GM21515 (cell line): ENCODE data around the gene MRPL33.
A peak's percentile ranks its signal among the peaks of the same experiment; 100 is the strongest.

ENCODE experiments used
- ATAC-seq: cut with Tn5 transposase; IDR thresholded peaks from one replicate; pipeline ENCODE4 v1.9.1; 2021; ENCODE audit not compliant: unreplicated experiment

The MRPL33 gene

GRCh38 chr2:27771548-27772335 is at the start of gene MRPL33:
Gene MRPL33, plus strand, starts transcription at chr2:27771719. Its CDS starts 59 bp downstream, at chr2:27771778.
- peak; percentile 92 for ATAC-seq

DNA sequence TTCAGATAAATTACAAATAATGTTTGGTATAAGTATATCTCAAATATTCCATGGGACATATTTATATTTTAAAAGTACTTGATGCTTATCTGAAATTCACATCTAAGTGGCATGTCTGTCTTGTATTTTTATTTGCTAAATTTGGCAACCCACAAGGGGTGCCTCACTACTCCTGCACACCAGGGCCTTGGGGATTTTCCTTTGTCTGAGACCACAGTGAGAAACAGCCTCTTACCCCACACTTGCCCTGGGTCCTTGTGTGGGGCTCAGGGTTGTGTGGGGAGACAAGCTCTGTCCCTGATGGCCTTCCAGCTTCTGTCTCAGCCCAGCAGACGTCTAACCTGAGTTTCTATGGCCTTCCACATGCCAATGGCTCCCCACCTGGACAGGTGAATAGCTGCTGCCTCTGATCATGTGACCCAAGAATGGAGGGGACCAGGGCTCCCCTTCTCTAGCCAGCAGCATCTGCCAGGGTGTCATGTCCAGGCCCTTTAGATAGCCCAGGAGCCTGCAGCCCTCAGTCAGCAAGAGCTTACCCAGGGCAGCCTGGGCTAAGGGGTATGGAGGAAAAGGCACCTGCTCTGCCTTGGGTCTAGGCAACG is 49.5 kb upstream of the MRPL33 start:
- no peak for ATAC-seq

DNA sequence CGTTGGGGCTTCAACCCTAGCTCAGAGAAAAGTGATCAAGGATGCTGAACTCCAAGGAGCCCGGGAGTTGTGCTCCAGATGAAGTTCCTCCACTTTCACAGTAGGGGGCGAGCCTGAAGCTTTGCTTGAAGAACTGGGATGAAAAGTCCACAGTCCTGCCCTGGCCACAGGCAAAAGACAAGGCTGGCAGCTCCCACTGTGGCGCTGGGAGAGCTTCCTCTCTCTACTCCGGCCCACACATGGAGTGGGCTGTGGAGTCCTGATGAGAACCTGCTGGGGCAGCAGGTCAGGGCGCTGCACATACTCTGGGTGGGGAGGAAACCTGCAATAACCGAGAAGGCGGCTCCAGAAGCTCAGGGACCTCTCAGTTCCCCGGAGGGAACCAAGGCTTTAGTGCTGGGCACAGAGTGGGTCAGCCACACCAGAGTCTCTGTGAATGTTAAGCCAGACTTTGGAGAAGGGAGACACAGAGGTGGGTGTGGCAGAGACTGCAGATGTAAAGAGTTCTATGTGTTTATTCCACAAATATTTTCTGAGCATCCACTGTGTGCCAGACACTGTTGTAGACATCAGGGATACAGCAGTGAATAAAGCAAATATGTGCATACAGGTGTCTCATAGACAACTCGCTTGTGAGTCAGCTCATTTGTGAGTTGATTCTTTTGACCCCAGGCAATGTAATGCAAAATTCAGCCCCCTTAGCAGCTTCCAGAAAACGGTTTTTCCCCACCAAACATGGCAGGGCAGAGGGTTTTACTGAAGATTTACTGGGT is 48.0 kb upstream of the MRPL33 start:
- ATAC-seq: no peak

- ATAC-seq: no peak
These were observed 47.3 kb upstream of the MRPL33 start for GRCh38 chr2:27724191-27724590.

DNA sequence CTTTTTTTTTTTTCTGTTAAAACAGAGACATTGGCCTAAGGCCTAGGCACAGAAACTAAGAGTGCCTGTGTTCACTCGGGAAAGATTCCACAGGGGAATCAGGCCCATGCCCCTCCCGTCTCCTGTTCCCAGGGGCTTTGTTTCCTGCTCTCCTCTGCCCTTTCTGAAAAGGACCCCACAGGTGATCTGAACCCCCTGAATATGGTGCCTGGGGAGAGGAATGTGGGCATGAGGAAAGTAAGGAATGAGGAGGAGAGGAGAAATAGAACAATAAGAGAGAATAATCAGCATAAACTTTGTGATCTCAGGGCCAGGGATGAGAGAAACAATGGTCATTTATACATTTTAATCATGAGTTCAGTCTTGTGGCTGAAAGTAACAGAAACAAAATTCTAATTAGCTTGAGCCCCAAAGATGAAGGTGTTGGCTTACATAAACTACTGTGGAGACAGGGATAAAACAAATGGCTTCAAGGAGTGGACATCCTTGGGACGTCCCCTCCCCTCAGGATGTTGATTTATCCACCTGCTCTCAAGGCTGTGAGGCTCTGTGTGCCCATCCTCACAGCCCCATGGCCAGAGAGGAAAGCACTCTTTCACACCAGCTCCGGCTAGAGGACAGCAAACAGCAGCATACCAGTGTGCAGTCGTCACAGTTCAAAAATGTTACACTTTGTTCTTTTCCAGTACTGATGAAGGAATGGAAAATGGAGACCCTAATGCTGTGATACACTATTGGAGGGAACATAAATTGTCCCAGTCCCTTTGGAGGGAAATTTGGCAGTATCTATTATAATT is 46.4 kb upstream of the MRPL33 start:
- no peak for ATAC-seq

DNA sequence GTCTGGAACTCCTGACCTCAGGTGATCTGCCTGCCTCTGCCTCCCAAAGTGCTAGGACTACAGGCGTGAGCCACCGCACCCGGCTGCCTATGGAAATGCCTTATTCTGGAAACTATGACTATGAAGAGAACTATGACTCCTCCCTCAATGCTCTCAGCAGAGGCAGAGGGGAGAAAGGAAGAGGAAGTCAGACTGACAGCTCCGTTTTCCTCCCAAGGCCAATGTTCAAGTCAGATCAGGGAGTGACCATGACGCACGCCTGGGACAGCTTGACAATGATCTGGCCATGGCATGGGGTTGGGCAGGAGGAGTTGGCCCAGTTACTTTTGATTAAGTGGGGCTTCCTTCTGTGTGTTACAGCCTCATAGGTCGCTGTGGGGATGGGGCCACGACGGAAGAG is 44.3 kb upstream of the MRPL33 start:
- no peak for ATAC-seq

- ATAC-seq: no peak
These were observed 43.2 kb upstream of the MRPL33 start for GRCh38 chr2:27728081-27728858.

- no peak for ATAC-seq
These were observed 42.3 kb upstream of the MRPL33 start for GRCh38 chr2:27729198-27729597.

- no peak for ATAC-seq
These were observed 41.9 kb upstream of the MRPL33 start for GRCh38 chr2:27729614-27730013.

GRCh38 chr2:27730261-27730662 is 41.3 kb upstream of the MRPL33 start:
- ATAC-seq: no peak

- ATAC-seq: no peak
These were observed 40.4 kb upstream of the MRPL33 start for GRCh38 chr2:27730980-27731691.

DNA sequence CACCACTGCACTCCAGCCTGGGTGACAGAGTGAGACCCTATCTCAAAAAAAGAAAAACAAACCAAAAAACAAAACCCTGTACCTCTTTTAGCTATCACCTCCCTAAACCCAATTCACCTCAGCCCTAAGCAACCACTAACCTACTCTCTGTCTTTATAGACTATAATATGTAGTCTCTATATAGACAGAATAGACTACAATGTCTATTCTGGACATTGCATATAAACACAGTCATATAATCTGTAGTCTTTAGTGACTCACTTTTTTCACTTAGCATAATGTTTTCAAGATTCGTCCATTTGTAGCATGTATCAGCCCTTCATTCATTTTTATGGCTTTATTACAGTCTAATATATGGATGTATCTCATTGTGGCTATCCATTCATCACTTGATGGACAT is 37.2 kb upstream of the MRPL33 start:
- ATAC-seq: no peak

DNA sequence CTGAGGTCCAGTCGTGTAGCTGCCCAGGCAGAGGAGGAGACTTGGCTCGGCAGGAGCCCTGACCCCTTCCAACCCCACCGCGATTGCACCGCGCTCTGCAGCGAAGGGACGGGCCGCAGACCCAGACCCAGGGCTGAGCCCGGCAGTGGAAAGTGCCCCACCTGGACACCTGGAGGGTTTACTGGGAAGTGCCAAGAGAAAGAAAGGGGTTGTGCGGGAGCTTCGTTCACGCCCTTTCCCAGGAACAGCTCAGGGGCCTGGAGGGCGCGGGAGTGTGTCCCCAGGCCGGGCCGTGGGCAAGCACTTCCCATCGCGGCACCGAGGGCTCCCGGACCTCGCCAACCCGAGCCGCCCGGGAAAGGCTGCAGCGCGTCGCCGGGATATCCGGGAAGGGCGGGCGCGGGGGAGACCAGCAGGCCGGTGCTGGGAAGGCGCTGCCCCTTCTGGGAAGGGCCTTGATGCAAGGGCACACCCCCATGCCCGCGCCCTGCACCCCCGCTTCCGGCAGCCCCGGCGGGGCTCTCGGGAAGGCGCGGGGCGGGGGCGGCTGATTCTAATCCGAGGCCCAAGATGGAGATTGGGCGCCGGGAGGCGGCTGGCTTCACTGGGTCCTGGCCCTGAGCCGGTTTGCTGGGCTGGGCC is 36.1 kb upstream of the MRPL33 start:
- ATAC-seq: no peak

GRCh38 chr2:27736031-27736889 is 35.3 kb upstream of the MRPL33 start:
- no peak for ATAC-seq

GRCh38 chr2:27736890-27737204 is 34.7 kb upstream of the MRPL33 start:
- ATAC-seq: no peak

- no peak for ATAC-seq
These were observed 33.7 kb upstream of the MRPL33 start for GRCh38 chr2:27737676-27738348.

DNA sequence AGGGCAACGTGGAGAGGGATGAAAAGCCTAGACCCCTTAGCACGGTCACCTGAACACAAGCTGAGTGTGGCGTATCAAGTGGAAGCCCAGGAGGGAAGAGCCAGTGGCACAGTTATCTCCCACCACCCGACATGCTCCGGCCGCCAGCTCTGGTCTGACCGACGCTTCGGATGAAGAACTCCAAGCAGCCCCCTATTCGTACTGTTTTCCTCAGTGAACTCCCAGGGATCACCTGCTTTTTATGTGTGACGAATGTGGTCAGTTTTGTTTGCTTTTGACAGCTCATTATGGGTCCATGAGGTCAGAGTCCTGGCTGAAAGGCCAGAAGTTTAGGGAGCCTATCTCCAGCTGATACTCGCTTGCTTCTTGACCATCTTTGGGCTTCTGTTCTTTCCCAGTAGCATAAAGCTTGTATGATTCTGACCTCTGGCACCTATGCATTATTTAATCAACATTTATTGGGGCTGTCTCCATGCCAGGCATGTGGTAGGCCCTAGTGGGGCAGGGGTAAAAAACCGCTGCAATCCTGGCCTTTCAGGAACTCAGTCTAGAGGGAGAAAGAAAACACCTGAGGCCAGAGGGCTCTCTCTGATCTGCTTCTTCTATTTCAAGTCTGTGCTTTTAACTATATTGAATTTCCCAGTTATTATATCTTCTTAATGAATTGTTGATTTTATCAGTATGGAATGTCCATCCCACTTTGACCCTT is 33.0 kb upstream of the MRPL33 start:
- no peak for ATAC-seq
